Chondrocyte (in vitro differentiated cells): ENCODE results near the gene PRKAR1A. TPM values are rescaled to one million over a fixed set of nuclear protein-coding genes. Genes with fewer than 3 reads are reported as not detected.

Experiments used
- DNase-seq: peaks from one replicate; pipeline ENCODE4 v3.0.0; 2021; ENCODE audit warnings: mixed read lengths, low spot score
- H3K27ac Mint-ChIP-seq: one replicate; pipeline ENCODE4 v1.8.0; 2021; ENCODE audit warnings: mild to moderate bottlenecking, moderate library complexity, mixed read lengths; ENCODE audit not compliant: unreplicated experiment
- H3K27me3 Mint-ChIP-seq: 2 replicates; pipeline ENCODE4 v1.8.0; 2021; ENCODE audit warnings: low read depth, mixed read lengths
- H3K36me3 Mint-ChIP-seq: 2 replicates; pipeline ENCODE4 v1.8.0; 2021; ENCODE audit warnings: low read depth, mixed read lengths
- H3K4me1 Mint-ChIP-seq: 2 replicates; pipeline ENCODE4 v1.8.0; 2021; ENCODE audit warnings: low read depth, mild to moderate bottlenecking, mixed read lengths
- H3K4me3 Mint-ChIP-seq: one replicate; pipeline ENCODE4 v1.8.0; 2021; ENCODE audit warnings: mild to moderate bottlenecking, moderate library complexity, mixed read lengths; ENCODE audit not compliant: unreplicated experiment
- H3K9me3 Mint-ChIP-seq: 2 replicates; pipeline ENCODE4 v1.8.0; 2021; ENCODE audit warnings: low read depth, mixed read lengths
- total RNA-seq: library from RNA; stranded (reverse); gene quantifications from 3 replicates; pipeline ENCODE4 v1.2.1, GENCODE V29; 2021
- TF ChIP-seq, protein P1 (sequence below): fragments of 200-600 bp; sonication (generic); IDR thresholded peaks from 2 replicates; pipeline ENCODE4 v1.5.0; 2021; ENCODE audit warnings: antibody characterized with exemption, mild to moderate bottlenecking, moderate library complexity

PRKAR1A gene
- total RNA-seq, 1 donor from 2014 or later = 269 TPM

DNA sequence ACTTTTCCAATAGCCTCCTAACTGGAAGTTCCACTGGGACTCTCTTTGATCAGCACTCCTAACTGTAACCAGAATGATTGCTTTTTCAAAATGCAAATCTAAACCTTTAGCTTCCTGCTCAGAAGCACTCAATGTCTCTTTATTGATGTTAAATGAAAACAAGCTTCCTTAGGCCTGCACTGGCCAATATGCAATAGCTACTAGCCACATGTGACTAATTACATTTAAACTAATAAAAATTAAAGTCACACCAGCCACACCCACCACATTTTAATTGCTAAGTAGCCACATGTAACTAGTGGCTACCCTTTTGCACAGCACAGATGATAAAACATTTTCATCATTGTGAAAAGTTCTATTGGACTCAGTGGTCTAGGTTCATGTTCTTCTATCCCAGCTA is 57.1 kb downstream of the PRKAR1A start:
- Mint-ChIP-seq H3K4me3 (no peak overlapping the region), H3K27me3 (peaks cover 16% of the 10 kb centered on the region), H3K36me3 (peaks cover 2% of the 10 kb centered on the region), H3K4me1 (no peaks in the 10 kb centered on the region), H3K27ac (no peak overlapping the region), H3K9me3 (no peaks in the 10 kb centered on the region)
- TF ChIP-seq, protein P1, sequence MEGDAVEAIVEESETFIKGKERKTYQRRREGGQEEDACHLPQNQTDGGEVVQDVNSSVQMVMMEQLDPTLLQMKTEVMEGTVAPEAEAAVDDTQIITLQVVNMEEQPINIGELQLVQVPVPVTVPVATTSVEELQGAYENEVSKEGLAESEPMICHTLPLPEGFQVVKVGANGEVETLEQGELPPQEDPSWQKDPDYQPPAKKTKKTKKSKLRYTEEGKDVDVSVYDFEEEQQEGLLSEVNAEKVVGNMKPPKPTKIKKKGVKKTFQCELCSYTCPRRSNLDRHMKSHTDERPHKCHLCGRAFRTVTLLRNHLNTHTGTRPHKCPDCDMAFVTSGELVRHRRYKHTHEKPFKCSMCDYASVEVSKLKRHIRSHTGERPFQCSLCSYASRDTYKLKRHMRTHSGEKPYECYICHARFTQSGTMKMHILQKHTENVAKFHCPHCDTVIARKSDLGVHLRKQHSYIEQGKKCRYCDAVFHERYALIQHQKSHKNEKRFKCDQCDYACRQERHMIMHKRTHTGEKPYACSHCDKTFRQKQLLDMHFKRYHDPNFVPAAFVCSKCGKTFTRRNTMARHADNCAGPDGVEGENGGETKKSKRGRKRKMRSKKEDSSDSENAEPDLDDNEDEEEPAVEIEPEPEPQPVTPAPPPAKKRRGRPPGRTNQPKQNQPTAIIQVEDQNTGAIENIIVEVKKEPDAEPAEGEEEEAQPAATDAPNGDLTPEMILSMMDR = no peak
- no peak for DNase-seq

DNA sequence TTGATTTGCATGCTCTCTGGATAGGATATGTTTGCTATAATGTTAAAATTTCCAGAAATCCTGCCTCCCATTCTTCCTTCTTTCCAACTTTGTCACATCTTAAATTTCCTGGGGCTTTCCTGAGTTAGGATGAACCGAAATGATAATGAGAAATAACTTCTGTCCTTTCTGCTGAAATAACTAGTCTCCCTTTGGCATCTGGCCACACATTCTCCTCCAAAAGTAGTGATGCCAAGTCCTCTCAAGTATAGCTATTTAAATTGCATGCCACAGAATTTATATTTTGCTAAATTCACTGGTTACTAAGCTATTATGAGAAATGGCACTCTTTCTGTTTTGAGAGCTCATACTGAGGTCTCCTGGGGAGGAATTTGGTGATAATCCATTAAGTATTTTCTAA is 58.3 kb downstream of the PRKAR1A start:
- no peaks in the 10 kb centered on the region for H3K9me3 Mint-ChIP-seq
- H3K4me1 Mint-ChIP-seq = no peaks in the 10 kb centered on the region
- H3K27me3 Mint-ChIP-seq = peaks cover 14% of the 10 kb centered on the region
- no peak for DNase-seq
- no peak overlapping the region for H3K4me3 Mint-ChIP-seq
- TF ChIP-seq, protein P1 = no peak
- no peak overlapping the region for H3K27ac Mint-ChIP-seq
- H3K36me3 Mint-ChIP-seq = peaks cover 2% of the 10 kb centered on the region

GRCh38 chr17:68572138-68572842 is 60.1 kb downstream of the PRKAR1A start:
- no peak for DNase-seq
- TF ChIP-seq, protein P1 = no peak
- H3K4me3 Mint-ChIP-seq = no peak overlapping the region
- no peaks in the 10 kb centered on the region for H3K4me1 Mint-ChIP-seq
- no peak overlapping the region for H3K27ac Mint-ChIP-seq
- peaks cover 2% of the 10 kb centered on the region for H3K36me3 Mint-ChIP-seq
- peaks cover 4% of the 10 kb centered on the region for H3K27me3 Mint-ChIP-seq
- no peaks in the 10 kb centered on the region for H3K9me3 Mint-ChIP-seq

GRCh38 chr17:68573338-68573737 is 61.1 kb downstream of the PRKAR1A start:
- Mint-ChIP-seq H3K4me3 (no peak overlapping the region), H3K27ac (no peak overlapping the region), H3K27me3 (peaks cover 4% of the 10 kb centered on the region), H3K4me1 (no peaks in the 10 kb centered on the region), H3K9me3 (no peaks in the 10 kb centered on the region), H3K36me3 (no peaks in the 10 kb centered on the region)
- DNase-seq = no peak
- TF ChIP-seq, protein P1 = no peak

GRCh38 chr17:68576137-68576536 is 63.9 kb downstream of the PRKAR1A start:
- Mint-ChIP-seq H3K27ac (no peak overlapping the region), H3K9me3 (peaks cover 4% of the 10 kb centered on the region), H3K27me3 (no peaks in the 10 kb centered on the region), H3K4me1 (no peaks in the 10 kb centered on the region), H3K4me3 (no peak overlapping the region), H3K36me3 (no peaks in the 10 kb centered on the region)
- TF ChIP-seq, protein P1 = no peak
- DNase-seq = no peak
